GM13977 (cell line): Measurements from ENCODE around the gene ERF.
A peak's percentile ranks its signal among the peaks of the same experiment; 100 is the strongest.

Source experiments
- DNase-seq: peaks from one replicate; pipeline ENCODE4 v3.0.0; 2012; ENCODE audit warnings: low spot score
- in situ Hi-C: fragments of 300-500 bp; cut with MboI; formaldehyde crosslinking; loops from one replicate; pipeline ENCODE4 v1.12.0; 2022; ENCODE audit warnings: low sequenced_read_pairs, low pct_unique_long_range_greater_than_20kb, mixed read lengths, inconsistent platforms; ENCODE audit not compliant: unreplicated experiment
- TF ChIP-seq, protein P1 (sequence below): IDR thresholded peaks from 2 replicates; pipeline ENCODE4 v1.5.1; 2012; ENCODE audit warnings: mild to moderate bottlenecking, control low read depth; ENCODE audit not compliant: insufficient read depth; ENCODE audit errors: extremely low read depth, missing control alignments

ERF gene

DNA sequence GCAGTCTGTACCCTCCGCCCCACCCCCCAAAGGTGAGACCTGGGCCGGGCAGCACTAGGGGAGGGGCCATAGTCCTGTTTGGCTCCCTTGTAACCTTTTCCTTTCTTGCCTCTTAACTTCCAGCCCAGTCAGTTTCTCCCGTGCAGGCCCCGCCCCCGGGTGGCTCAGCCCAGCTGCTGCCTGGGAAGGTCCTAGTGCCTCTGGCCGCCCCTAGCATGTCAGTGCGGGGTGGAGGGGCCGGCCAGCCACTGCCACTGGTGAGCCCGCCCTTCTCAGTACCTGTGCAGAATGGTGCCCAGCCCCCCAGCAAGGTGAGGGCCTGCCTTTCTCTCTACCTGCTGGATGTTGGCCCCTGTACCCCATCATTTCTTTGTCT, 36.5 kb upstream of the ERF start:
- TF ChIP-seq, protein P1, sequence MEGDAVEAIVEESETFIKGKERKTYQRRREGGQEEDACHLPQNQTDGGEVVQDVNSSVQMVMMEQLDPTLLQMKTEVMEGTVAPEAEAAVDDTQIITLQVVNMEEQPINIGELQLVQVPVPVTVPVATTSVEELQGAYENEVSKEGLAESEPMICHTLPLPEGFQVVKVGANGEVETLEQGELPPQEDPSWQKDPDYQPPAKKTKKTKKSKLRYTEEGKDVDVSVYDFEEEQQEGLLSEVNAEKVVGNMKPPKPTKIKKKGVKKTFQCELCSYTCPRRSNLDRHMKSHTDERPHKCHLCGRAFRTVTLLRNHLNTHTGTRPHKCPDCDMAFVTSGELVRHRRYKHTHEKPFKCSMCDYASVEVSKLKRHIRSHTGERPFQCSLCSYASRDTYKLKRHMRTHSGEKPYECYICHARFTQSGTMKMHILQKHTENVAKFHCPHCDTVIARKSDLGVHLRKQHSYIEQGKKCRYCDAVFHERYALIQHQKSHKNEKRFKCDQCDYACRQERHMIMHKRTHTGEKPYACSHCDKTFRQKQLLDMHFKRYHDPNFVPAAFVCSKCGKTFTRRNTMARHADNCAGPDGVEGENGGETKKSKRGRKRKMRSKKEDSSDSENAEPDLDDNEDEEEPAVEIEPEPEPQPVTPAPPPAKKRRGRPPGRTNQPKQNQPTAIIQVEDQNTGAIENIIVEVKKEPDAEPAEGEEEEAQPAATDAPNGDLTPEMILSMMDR, result no peak
- in situ Hi-C loops, result loop anchor here (25.0 kb wide), 1 partner anchor 179 kb away; no protein-coding TSS in a partner anchor
- no peak for DNase-seq

- TF ChIP-seq, protein P1, result peak; percentile 44
- in situ Hi-C loops, result loop anchor here (25.0 kb wide), 1 partner anchor 178 kb away; no protein-coding TSS in a partner anchor
- DNase-seq, result no peak
Measured at GRCh38 chr19:42290523-42291434, 35.9 kb upstream of the ERF start.

DNA sequence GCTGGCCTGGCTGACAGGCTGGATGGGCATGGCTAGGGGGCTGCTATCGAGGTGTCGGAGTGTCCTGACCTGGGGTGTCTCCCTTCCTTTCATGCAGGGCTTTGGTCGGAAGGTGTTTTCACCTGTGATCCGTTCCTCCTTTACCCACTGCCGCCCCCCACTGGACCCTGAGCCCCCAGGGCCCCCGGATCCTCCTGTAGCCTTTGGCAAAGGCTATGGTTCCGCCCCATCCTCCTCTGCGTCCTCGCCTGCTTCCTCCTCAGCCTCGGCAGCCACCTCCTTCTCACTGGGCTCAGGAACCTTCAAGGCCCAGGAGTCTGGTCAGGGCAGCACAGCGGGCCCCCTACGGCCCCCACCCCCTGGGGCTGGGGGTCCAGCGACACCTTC, 35.2 kb upstream of the ERF start:
- TF ChIP-seq, protein P1, result no peak
- in situ Hi-C loops, result loop anchor here (25.0 kb wide), 1 partner anchor 178 kb away; no protein-coding TSS in a partner anchor
- DNase-seq, result no peak

- no peak for DNase-seq
- in situ Hi-C loops, result loop anchor here (25.0 kb wide), 1 partner anchor 177 kb away; no protein-coding TSS in a partner anchor
- TF ChIP-seq, protein P1, result no peak
Measured at GRCh38 chr19:42289556-42290041, 34.7 kb upstream of the ERF start.

- in situ Hi-C loops, result loop anchor here (25.0 kb wide), 1 partner anchor 177 kb away; no protein-coding TSS in a partner anchor
- DNase-seq, result no peak
- TF ChIP-seq, protein P1, result no peak
Measured at GRCh38 chr19:42288881-42289555, 34.1 kb upstream of the ERF start.

DNA sequence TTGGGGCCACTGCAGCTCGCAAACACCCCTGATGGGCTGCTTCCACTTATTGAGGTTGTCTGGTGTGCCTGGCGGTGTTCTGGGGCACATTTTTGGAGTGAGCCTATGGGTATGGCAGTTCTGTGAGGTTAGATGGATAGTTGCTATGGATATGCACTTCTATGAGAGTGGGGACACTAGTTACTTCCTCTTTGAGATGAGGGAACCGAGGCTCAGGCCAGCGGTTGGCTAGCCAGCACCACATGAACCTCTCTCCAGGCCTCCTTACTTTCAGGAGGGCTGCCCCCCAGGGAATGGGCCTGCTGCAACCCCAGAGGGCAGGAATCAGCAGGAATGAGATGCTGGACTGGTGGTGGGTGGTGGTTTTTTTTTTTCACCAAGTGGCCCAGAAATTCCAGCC, 33.5 kb upstream of the ERF start:
- TF ChIP-seq, protein P1, result no peak
- in situ Hi-C loops, result loop anchor here (25.0 kb wide), 1 partner anchor 176 kb away; no protein-coding TSS in a partner anchor
- DNase-seq, result no peak
